Heart left ventricle (tissue), 13 donors: ENCODE data around the gene MYB.

Source experiments
- CTCF ChIP-seq, 12 donors: fragments of 200-600 bp; sonication (generic) in 4 of 12; IDR thresholded peaks; one replicate each; pipeline versions ENCODE4 v1.5.0 to v1.8.0; 2018 to 2022; ENCODE audit warnings: antibody characterized with exemption in 12 of 12, mild to moderate bottlenecking in 5 of 12
- POLR2A ChIP-seq, 2 donors: fragments of 450-650 bp; IDR thresholded peaks; one replicate each; pipeline ENCODE4 v1.6.1; 2017; ENCODE audit warnings: antibody characterized with exemption in 2 of 2, mild to moderate bottlenecking in 2 of 2, moderate library complexity in 2 of 2
- donor health status: ischemic (EF 13 %, LVEDD 7.1; RV severe dilation, severe dysfunction).
- donor health status: DM: no; HTN: yes; CAD: no.
- donor health status: DM: no; HTN: no; CAD: no.
- donor health status: ischemic (EF 25% LVEDD 6.9; RV normal size, moderate dysfunction).
- donor health status: ischemic (EF 25% LVEDD 5.7; RV mildly dilated, moderate dysfunction).
- donor health status: ischemic (EF 35%, LVEDD 5.7; RV mildly dilated, moderate dysfunction).
- donor health status: nonischemic (EF 11% LVEDD 7.7; RV severe dilation, severe dysfunction).
- donor health status: DM: yes; HTN: yes; CAD: no.
- donor health status: PGD.
- donor health status: ischemic (EF 29% LVEDD 5.4; RV normal size, mild dysfunction).
- donor health status: nonischemic (EF 23%, LVEDD 6.1; RV moderate dilation, normal function).

DNA sequence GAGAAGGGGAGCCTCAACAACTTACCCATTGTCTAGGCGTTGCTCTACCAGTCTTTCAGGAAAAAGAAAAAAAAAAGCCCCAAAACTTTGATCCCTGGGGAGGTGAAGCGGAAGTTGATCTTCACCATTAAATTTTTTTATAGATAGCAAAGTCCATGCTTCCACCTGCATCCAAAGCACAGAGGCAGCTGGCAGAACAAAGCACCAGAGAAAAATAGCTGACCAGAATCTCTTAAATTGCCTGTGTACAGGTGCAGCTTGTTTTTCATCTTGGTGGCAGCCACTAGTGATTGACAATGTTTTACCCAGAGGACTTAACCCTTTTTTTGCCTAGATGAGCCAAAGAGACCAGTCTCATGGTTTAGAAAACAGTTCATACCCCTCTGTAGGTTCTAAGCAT, 86.0 kb downstream of the MYB start:
- no peak for TF ChIP-seq CTCF (IDR thresholded peaks at IDR 0.05)
- TF ChIP-seq POLR2A (IDR thresholded peaks at IDR 0.05): no peak
